ENCODE data around the gene RNF150.
"Not testable (repeated sequence)": the region's sequence is repeated elsewhere in the genome, so short reads cannot be mapped to it uniquely, and the experiment has no call there.

GRCh38 chr4:141050999-141051398, 82.3 kb downstream of the RNF150 start:
- TF ChIP-seq, protein P1, sequence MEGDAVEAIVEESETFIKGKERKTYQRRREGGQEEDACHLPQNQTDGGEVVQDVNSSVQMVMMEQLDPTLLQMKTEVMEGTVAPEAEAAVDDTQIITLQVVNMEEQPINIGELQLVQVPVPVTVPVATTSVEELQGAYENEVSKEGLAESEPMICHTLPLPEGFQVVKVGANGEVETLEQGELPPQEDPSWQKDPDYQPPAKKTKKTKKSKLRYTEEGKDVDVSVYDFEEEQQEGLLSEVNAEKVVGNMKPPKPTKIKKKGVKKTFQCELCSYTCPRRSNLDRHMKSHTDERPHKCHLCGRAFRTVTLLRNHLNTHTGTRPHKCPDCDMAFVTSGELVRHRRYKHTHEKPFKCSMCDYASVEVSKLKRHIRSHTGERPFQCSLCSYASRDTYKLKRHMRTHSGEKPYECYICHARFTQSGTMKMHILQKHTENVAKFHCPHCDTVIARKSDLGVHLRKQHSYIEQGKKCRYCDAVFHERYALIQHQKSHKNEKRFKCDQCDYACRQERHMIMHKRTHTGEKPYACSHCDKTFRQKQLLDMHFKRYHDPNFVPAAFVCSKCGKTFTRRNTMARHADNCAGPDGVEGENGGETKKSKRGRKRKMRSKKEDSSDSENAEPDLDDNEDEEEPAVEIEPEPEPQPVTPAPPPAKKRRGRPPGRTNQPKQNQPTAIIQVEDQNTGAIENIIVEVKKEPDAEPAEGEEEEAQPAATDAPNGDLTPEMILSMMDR (IDR thresholded peaks at IDR 0.05), result not testable (repeated sequence)
- TF ChIP-seq POLR2A (IDR thresholded peaks at IDR 0.05), result not testable (repeated sequence)
